Measurements from ENCODE around the gene LPP.

GRCh38 chr3:188165596-188165995 is 11.6 kb downstream of the LPP start:
- no peak for TF ChIP-seq CTCF (conservative IDR thresholded peaks at IDR 0.05; ENCODE audit: low read depth, low read length)
- no peak for TF ChIP-seq EZH2phosphoT487 (IDR thresholded peaks at IDR 0.05; ENCODE audit: borderline replicate concordance, low read length)
- TF ChIP-seq EZH2 (IDR thresholded peaks at IDR 0.05; ENCODE audit: low read length, unreplicated experiment) = no peak

All from PC-3 (cell line).